Right atrium auricular region (tissue), 2 donors: ENCODE measurements around the gene CDH1. TPM values are rescaled to one million over a fixed set of nuclear protein-coding genes. Genes with fewer than 3 reads are reported as not detected.

ENCODE experiments used
- DNase-seq: peaks from one replicate; pipeline ENCODE4 v3.0.0-alpha.2; 2019; ENCODE audit warnings: low spot score
- H3K27ac ChIP-seq, 2 donors: fragments of 200-600 bp; sonication (generic); 1 replicate in 1 of 2; 2 replicates in 1 of 2; pipeline ENCODE4 v1.5.1; 2016 to 2019
- H3K27me3 ChIP-seq, 2 donors: fragments of 200-600 bp; sonication (generic); one replicate each; pipeline versions ENCODE4 v1.5.1 to v1.6.0; 2017 to 2019
- H3K36me3 ChIP-seq: fragments of 200-600 bp; sonication (generic); one replicate; pipeline ENCODE4 v1.5.1; 2016
- H3K4me1 ChIP-seq, 2 donors: fragments of 200-600 bp; sonication (generic); one replicate each; pipeline versions ENCODE4 v1.5.1 to v1.6.0; 2017 to 2019
- H3K4me3 ChIP-seq, 2 donors: fragments of 200-600 bp; sonication (generic); 1 replicate in 1 of 2; 2 replicates in 1 of 2; pipeline ENCODE4 v1.5.1; 2017 to 2019; ENCODE audit warnings: mild to moderate bottlenecking in 1 of 2, moderate library complexity in 1 of 2
- H3K9me3 ChIP-seq, 2 donors: fragments of 200-600 bp; sonication (generic); one replicate each; pipeline ENCODE4 v1.5.1; 2019
- CTCF ChIP-seq, 2 donors: fragments of 200-600 bp; sonication (generic); IDR thresholded peaks; one replicate each; pipeline ENCODE4 v1.5.1; 2019; ENCODE audit warnings: antibody characterized with exemption in 2 of 2
- total RNA-seq, 2 donors: library from RNA; depleted of rRNA; stranded (reverse); fragments of >200 nt; gene quantifications; one replicate each; pipeline ENCODE4 v1.1.0, GENCODE V29; 2016

The CDH1 gene
- total RNA-seq, 2 donors from 2014 or later, result 0.93 to 1.4 TPM

- Histone ChIP-seq H3K36me3 (no peaks in the 10 kb centered on the region), H3K27me3 (peaks cover 15 to 20% of the 10 kb centered on the region in 2 donors), H3K4me3 (no peak overlapping the region), H3K4me1 (peaks cover 0 to 15% of the 10 kb centered on the region in 2 donors), H3K9me3 (no peaks in the 10 kb centered on the region), H3K27ac (no peak overlapping the region)
- no peak for TF ChIP-seq CTCF (IDR thresholded peaks at IDR 0.05)
- no peak for DNase-seq
Measured at GRCh38 chr16:68739964-68740627, 3.0 kb downstream of the CDH1 start.

GRCh38 chr16:68740628-68741346, 3.7 kb downstream of the CDH1 start:
- TF ChIP-seq CTCF (IDR thresholded peaks at IDR 0.05), result no peak
- peaks cover 0 to 15% of the 10 kb centered on the region in 2 donors for H3K4me1 ChIP-seq
- H3K9me3 ChIP-seq, result no peaks in the 10 kb centered on the region
- no peak overlapping the region for H3K27ac ChIP-seq
- DNase-seq, result no peak
- H3K27me3 ChIP-seq, result peaks cover 15 to 20% of the 10 kb centered on the region in 2 donors
- no peaks in the 10 kb centered on the region for H3K36me3 ChIP-seq
- H3K4me3 ChIP-seq, result no peak overlapping the region

GRCh38 chr16:68743664-68744063, 6.6 kb downstream of the CDH1 start:
- H3K36me3 ChIP-seq, result no peaks in the 10 kb centered on the region
- H3K27ac ChIP-seq, result no peak overlapping the region
- no peaks in the 10 kb centered on the region for H3K4me1 ChIP-seq
- H3K9me3 ChIP-seq, result no peaks in the 10 kb centered on the region
- TF ChIP-seq CTCF (IDR thresholded peaks at IDR 0.05), result no peak
- no peak for DNase-seq
- H3K27me3 ChIP-seq, result no peaks in the 10 kb centered on the region
- no peak overlapping the region for H3K4me3 ChIP-seq

GRCh38 chr16:68744744-68745280, 7.7 kb downstream of the CDH1 start:
- no peaks in the 10 kb centered on the region for H3K36me3 ChIP-seq
- H3K4me1 ChIP-seq, result no peaks in the 10 kb centered on the region
- TF ChIP-seq CTCF (IDR thresholded peaks at IDR 0.05), result no peak
- no peaks in the 10 kb centered on the region for H3K9me3 ChIP-seq
- no peak for DNase-seq
- no peak overlapping the region for H3K4me3 ChIP-seq
- H3K27ac ChIP-seq, result no peak overlapping the region
- no peaks in the 10 kb centered on the region for H3K27me3 ChIP-seq

- no peaks in the 10 kb centered on the region for H3K4me1 ChIP-seq
- no peaks in the 10 kb centered on the region for H3K36me3 ChIP-seq
- no peak for TF ChIP-seq CTCF (IDR thresholded peaks at IDR 0.05)
- DNase-seq, result no peak
- no peaks in the 10 kb centered on the region for H3K27me3 ChIP-seq
- no peak overlapping the region for H3K4me3 ChIP-seq
- no peak overlapping the region for H3K27ac ChIP-seq
- no peaks in the 10 kb centered on the region for H3K9me3 ChIP-seq
Measured at GRCh38 chr16:68746951-68747350, 9.9 kb downstream of the CDH1 start.
